ENCODE results near the gene UQCR10.

GRCh38 chr22:29816539-29816938, 49.4 kb downstream of the UQCR10 start:
- TF ChIP-seq CTCF (conservative IDR thresholded peaks at IDR 0.05; ENCODE audit: low read depth, low read length) (no peak), EZH2 (IDR thresholded peaks at IDR 0.05; ENCODE audit: borderline replicate concordance, low read depth, low read length, poor library complexity, severe bottlenecking) (no peak)
